Skeletal muscle cell (primary cell): Measurements from ENCODE around the gene ARPC1A.
"Not testable (repeated sequence)": the region's sequence is repeated elsewhere in the genome, so short reads cannot be mapped to it uniquely, and the experiment has no call there.

Source experiments
- DNase-seq: peaks from one replicate; pipeline ENCODE4 v3.0.0-alpha.2; 2010; ENCODE audit warnings: low read depth
- H3K4me3 ChIP-seq: 2 replicates; pipeline ENCODE4 v1.5.1; 2011; ENCODE audit warnings: low read depth, mild to moderate bottlenecking, control low read depth, low read length, moderate library complexity

Gene ARPC1A

GRCh38 chr7:99325592-99326407 is at the start of gene ARPC1A:
TSS of gene ARPC1A (plus strand) at chr7:99325898. CDS start at chr7:99333354, 7,456 bp downstream.
- H3K4me3 ChIP-seq = peak within 1 kb of the TSS; percentile 98
- DNase-seq = peak; percentile 76

DNA sequence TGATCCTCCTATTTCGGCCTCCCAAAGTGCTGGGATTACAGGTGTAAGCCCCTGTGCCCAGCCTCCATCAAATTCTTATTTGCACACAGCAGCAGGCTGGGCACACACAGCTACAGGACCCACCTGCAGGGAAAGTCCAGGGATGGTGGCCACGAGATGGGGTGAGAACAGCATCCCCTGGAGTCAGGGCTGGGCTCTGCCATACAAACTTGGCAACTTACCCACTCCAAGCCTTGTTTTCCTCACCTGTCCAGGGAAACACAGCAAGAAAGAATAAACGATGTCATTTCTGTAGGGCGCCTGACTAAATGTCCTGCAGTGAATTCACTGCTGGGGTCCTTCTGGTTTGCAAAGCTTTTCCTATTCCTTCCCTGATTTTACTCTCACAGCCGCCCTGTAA is 47.5 kb upstream of the ARPC1A start:
- H3K4me3 ChIP-seq = no peak overlapping the region
- no peak for DNase-seq

DNA sequence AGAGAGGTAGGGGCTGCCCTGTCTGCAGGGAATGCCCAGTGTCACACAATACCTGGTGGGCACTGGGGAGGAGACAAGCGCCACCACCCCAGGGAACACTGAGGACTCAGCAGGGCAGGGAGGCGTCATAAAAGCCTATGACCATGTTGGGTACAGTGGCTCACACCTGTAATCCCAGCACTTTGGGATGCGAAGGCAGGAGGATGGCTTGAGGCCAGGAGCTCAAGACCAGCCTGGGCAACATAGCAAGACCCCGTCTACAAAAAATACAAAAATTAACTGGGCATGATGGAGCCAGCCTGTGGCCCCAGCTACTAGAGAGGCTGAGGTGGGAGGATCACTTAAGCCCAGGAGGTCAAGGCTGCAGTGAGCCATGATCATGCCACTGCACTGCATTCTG is 41.5 kb upstream of the ARPC1A start:
- not testable (repeated sequence) for H3K4me3 ChIP-seq

GRCh38 chr7:99287779-99288534 is 37.7 kb upstream of the ARPC1A start:
- H3K4me3 ChIP-seq = no peak overlapping the region
- no peak for DNase-seq

More for the DNA sequence above, 41.5 kb upstream of the ARPC1A start:
- not testable (repeated sequence) for DNase-seq

DNA sequence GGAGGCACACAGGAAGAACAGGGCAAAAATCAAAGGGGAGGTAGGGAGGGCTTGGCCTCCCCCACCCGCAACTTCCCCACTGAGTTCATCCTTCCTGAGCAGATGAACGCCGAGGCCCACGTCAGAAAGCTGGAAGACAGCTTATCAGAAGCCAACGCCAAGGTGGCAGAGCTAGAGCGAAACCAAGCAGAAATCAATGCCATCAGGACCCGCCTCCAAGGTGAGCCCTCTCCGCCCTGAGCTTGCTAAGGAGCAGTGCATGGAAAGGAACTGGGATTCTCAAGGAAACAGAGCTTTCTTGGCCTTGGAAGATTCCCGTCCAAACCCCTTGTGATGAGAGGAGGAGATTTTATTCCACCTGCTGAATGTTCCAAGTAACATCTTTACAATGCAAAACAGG is 36.5 kb upstream of the ARPC1A start:
- DNase-seq = no peak
- no peak overlapping the region for H3K4me3 ChIP-seq

DNA sequence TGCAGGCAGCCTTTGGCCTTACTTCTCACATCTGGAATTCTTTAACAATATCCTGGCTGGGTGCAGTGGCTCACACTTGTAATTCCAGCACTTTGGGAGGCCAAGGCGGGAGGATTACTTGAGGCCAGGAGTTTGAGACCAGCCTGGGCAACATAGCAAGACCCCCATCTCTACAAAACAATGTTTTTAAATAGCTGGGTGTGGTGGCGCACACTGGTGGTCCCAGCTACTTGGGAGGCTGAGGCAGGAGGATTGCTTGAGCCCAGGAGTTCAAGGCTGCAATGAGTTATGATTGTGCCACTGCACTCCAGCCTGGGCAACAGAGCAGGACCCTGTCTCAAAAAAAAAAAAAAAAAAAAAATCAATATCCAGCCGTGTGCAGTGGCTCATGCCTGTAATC is 35.5 kb upstream of the ARPC1A start:
- not testable (repeated sequence) for DNase-seq

DNA sequence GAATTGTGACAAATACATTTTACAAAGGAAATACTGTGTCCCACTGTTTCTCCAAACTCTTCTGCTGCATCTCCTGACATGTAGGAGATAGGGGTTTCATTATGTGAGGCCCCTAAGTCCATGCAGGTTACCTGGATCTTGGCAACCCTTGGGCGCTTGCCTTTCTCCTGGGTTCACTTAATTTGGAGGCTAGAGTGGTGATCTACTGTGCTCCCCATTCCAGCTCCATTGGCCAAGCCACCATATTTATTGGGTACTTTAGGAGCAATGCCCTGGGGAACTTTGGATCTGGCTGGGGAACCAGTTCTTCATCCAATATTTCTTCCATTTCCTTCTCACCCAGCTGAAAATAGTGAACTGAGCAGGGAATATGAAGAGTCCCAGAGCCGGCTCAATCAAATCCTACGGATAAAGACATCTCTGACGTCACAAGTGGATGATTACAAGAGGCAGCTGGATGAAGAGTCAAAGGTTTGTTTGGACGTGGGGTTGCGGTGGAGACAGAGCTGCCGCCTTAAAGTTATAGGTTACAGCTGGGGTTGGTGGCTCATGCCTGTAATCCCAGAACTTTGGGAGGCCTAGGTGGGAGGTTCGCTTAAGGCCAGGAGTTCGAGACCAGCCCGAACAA is 34.6 kb upstream of the ARPC1A start:
- DNase-seq = no peak
- H3K4me3 ChIP-seq = no peak overlapping the region

More for the DNA sequence above, 35.5 kb upstream of the ARPC1A start:
- H3K4me3 ChIP-seq = not testable (repeated sequence)

GRCh38 chr7:99292127-99292526 is 33.6 kb upstream of the ARPC1A start:
- no peak for DNase-seq

DNA sequence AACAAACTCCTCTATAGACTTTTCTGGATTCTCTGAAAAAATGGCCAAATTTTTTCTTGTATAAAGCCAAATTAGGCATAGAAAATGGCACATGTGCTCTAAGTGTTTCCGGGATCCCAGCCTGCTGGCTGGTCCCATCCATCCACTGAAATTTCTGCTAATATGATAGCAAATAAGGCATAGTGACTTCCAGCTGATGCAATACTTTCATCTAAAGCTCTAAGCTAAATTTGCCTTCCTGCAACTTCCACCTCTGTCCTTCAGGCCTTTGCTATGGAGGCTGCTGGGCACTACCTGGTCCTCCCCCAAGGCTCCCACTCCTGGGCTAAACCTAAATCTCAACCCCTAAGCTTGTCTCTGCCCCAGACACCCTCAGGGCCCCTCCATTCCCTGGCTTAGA is 32.5 kb upstream of the ARPC1A start:
- no peak for DNase-seq
- H3K4me3 ChIP-seq = no peak overlapping the region

More at GRCh38 chr7:99292127-99292526, 33.6 kb upstream of the ARPC1A start:
- H3K4me3 ChIP-seq = no peak overlapping the region

GRCh38 chr7:99293650-99294049 is 32.0 kb upstream of the ARPC1A start:
- DNase-seq = no peak
- H3K4me3 ChIP-seq = no peak overlapping the region

- H3K4me3 ChIP-seq = no peak overlapping the region
- DNase-seq = no peak
Observed at GRCh38 chr7:99296471-99296870, 29.2 kb upstream of the ARPC1A start.

GRCh38 chr7:99301496-99301895 is 24.2 kb upstream of the ARPC1A start:
- H3K4me3 ChIP-seq = no peak overlapping the region
- DNase-seq = no peak

DNA sequence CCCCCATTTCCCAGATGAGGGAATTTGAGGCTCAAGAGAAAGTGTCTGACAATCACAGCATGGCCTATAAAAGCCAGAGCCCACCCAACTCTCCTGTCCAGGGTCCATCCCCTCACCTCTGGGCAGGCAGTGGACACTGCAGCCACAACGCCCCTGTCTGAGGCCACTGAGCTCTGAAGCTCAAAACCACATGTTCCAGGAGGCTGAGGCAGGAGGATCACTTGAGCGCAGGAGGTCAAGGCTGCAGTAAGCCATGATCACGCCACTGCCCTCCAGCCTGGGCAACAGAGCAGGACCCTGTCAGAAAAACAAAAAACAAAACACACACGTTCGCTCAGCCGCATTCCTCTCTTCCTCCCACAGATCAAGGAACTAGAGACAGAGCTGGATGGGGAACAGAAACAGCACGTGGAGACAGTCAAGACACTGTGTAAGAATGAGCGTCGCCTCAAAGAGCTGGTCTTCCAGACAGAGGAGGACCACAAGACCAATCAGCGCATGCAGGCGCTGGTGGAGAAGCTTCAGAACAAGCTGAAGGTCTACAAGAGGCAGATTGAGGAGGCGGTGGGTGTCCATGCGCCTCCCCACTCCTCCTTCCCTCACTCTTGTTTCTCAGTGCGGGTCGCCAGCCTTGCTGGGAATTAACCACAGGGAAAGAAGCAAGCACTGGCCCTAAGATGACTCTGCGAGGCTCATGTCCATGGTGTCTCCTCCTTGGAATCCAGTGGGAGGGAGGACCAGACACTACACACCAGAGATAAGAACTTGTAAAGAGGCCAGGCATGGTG is 20.0 kb upstream of the ARPC1A start:
- DNase-seq = no peak
- no peak overlapping the region for H3K4me3 ChIP-seq

- H3K4me3 ChIP-seq = no peak overlapping the region
- DNase-seq = no peak
Observed at GRCh38 chr7:99308461-99309074, 17.1 kb upstream of the ARPC1A start.

- DNase-seq = no peak
- H3K4me3 ChIP-seq = no peak overlapping the region
Observed at GRCh38 chr7:99309111-99309510, 16.6 kb upstream of the ARPC1A start.

DNA sequence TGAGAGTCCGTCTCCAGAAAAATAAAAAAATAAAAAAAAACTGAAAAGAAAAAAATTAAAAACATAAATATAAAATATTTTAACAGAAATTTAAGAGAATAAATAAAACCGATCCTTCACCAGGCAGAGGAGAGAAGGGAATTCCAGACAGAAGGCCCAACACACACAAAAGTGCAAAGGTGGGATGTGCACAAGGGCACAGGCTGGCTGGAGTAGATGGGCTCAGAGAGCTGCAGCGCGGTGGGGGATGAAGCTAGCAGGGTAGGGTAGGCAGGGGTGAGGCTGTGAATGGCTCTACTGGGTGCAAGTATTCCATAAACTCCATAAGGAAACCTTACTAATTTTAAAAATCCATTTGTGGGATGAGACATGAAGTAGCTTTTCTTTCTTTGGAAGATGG is 15.7 kb upstream of the ARPC1A start:
- H3K4me3 ChIP-seq = no peak overlapping the region
- no peak for DNase-seq

GRCh38 chr7:99311702-99312101 is 14.0 kb upstream of the ARPC1A start:
- no peak overlapping the region for H3K4me3 ChIP-seq
- DNase-seq = no peak

DNA sequence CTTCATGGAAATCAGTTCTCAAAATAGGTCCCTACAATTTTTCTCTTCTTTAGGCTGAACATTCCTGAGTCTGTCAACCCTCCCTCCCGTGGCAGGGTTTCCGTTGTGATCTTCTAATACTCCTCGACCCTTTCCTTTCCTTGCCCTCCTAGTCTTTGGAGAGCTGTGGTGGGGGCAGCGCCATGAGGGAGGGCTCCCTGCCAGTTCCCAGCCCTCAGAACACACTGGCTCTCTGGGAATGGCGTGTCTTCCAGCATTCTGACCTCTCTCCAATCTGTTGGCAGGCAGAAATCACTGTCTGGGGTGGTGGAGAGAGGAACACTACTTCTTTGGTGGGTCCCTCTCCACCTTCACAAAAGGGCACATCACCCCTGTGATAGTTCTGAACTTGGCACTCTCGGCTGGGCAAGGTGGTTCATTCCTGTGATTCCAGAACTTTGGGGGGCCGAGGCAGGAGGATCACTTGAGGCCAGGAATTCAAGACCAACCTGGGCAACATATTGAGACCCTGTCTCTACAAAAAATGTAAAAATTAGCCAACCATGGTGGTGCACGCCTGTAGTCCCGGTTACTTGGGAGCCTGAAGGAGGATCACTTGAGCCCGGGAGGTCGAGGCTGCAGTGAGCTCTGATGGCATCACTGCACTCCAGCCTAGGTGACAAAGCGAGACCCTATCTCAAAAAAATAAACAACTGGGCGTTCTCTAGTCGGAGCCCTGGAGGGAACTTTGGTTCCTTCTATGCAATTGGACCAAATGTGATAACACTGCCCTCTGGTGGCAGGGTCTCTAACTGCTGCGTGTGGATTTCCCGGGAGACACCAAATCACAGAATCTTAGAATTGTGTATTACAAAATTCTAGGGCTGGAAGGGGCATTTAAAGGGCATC is 13.1 kb upstream of the ARPC1A start:
- no peak overlapping the region for H3K4me3 ChIP-seq
- no peak for DNase-seq
